Left forelimb (tissue), 1 donor: ENCODE results near the gene OR7C2.

Source experiments
- DNase-seq: peaks from one replicate; pipeline ENCODE4 v3.0.0-alpha.2; 2018; ENCODE audit warnings: low spot score

Gene OR7C2

GRCh38 chr19:14979476-14980255 lies 38.4 kb downstream of the OR7C2 start, which contains the start of gene SLC1A6:
Gene SLC1A6, minus strand, starts transcription at chr19:14979864. Its CDS starts 6,954 bp downstream, at chr19:14972910.
- DNase-seq: peak; percentile 65

GRCh38 chr19:14985133-14985532 lies 43.8 kb downstream of the OR7C2 start:
- DNase-seq: no peak
